ENCODE data around the gene AHRR. TPM values are rescaled to one million over a fixed set of nuclear protein-coding genes. Genes with fewer than 3 reads are reported as not detected.

Gene AHRR
- total and polyA plus RNA-seq, 12 donors: 0.07 to 1.2 (median 0.33) TPM; not detected in 2

DNA sequence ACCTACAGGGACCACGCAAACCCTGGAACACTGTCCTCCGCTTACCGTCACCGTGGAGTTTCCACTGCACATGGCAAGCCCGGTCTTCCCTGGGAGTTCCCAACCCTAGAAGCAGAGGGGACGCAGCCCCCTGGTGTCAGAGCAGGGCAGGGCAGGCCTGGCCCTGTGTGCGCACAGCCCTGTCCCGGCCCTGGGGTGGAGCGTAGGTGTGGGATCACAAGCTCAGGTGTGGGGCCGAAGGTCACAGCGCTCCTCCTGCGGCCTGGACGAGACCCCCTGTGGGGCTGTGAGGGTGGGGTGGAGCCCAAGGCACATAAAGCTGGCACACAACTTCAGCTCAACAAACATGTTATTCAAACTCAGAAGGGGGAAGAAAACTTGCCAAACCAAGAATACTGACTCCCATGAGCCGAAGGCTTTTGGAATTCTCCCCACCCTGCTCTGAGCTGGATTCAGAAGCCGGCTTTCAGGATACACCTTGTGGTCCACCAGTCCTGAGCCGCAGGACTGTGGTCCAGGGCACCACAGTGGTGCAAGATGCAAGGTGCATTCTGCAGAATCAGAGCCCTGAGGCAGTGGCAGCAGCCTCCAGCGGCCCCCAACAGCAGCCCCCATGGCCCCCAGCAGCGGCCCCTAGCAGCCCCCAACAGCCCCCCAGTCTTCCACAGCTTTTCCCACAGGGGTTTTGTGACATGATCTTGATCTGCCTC, 109.6 kb downstream of the AHRR start:
- Histone ChIP-seq H3K27me3 (peaks cover 0 to 39% (median 0%) of the 10 kb centered on the region in 7 donors), H3K4me1 (no peaks in the 10 kb centered on the region), H3K27ac (no peak overlapping the region), H3K36me3 (no peaks in the 10 kb centered on the region), H3K9me3 (no peaks in the 10 kb centered on the region), H3K4me3 (no peak overlapping the region)
- 40 to 48% methylated on average over 18 of the region's 18 CpGs for WGBS, 2 donors
- TF ChIP-seq, protein P1, sequence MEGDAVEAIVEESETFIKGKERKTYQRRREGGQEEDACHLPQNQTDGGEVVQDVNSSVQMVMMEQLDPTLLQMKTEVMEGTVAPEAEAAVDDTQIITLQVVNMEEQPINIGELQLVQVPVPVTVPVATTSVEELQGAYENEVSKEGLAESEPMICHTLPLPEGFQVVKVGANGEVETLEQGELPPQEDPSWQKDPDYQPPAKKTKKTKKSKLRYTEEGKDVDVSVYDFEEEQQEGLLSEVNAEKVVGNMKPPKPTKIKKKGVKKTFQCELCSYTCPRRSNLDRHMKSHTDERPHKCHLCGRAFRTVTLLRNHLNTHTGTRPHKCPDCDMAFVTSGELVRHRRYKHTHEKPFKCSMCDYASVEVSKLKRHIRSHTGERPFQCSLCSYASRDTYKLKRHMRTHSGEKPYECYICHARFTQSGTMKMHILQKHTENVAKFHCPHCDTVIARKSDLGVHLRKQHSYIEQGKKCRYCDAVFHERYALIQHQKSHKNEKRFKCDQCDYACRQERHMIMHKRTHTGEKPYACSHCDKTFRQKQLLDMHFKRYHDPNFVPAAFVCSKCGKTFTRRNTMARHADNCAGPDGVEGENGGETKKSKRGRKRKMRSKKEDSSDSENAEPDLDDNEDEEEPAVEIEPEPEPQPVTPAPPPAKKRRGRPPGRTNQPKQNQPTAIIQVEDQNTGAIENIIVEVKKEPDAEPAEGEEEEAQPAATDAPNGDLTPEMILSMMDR (IDR thresholded peaks at IDR 0.05): peak; percentile 19 to 69 (median 59)
- intact Hi-C loops (cut with DNase I): loop anchor here in 2 of 10 donors (5.0 kb wide), 2 partner anchors 114 to 244 kb away; no protein-coding TSS in a partner anchor
- DNase-seq (peak in 1 of 2 donors; percentile 46), ATAC-seq (peak in 7 of 8 donors; percentile 67 to 82 (median 79))

DNA sequence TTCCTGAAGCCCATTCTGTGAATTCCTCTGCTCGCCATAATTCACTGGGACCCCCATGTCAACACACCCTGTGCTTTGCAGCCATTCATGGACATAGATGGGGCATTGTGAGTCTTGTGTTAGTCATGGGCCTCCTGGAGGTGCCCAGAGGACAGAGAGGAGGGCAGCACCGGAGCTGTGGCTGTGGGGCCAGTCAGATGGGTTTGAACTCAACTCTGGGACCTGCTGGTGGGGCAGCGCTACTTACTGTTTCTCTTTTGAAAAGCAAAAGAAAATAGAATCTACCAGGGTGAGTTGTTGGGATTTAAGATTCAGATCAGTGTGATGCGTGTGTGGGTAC, 110.2 kb downstream of the AHRR start:
- Histone ChIP-seq H3K9me3 (no peaks in the 10 kb centered on the region), H3K27me3 (peaks cover 0 to 39% (median 0%) of the 10 kb centered on the region in 7 donors), H3K27ac (no peak overlapping the region), H3K4me1 (no peaks in the 10 kb centered on the region), H3K4me3 (no peak overlapping the region), H3K36me3 (no peaks in the 10 kb centered on the region)
- no peak for DNase-seq
- no peak for ATAC-seq
- 96% methylated on average over 4 of the region's 4 CpGs for WGBS, 2 donors
- intact Hi-C loops (cut with DNase I): loop anchor here in 2 of 10 donors (5.0 kb wide), 2 partner anchors 114 to 244 kb away; no protein-coding TSS in a partner anchor
- TF ChIP-seq, protein P1 (IDR thresholded peaks at IDR 0.05): no peak

DNA sequence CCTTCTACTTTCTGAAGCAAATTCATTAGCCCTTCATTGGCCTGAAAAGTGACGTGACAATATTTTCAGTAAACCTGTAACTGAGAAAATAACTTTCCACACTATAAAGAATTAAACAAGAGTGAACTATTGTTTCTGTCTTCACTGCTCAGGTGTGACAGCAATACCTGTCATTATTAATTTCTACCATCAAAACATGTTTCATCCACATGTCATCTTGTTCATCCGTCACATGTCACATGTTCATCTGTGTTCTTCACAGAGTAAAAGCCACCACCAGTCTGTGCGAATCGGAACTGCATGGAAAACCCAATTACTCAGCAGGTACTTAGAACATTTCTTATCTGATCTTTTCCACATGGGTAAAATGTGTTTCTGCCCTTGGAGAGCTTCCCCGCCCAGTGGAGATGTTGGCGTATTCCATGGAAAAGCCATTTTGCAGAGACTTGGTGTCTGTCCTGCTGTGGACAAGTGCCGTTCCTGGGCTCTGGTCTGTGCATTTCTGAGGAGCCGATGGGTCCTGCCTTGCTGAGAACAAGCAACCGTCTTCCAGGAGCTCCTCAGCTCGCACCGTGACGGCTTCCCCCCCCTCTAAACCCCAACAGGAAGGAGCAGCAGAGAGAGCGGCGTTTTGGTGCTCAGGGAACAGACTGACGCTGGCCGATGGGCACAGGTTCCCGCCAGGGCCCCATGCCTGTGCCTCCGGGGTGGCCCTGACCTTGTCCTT, 110.8 kb downstream of the AHRR start:
- TF ChIP-seq, protein P1 (IDR thresholded peaks at IDR 0.05): no peak
- WGBS, 2 donors: 76 to 81% methylated on average over 18 of the region's 18 CpGs
- Histone ChIP-seq H3K36me3 (no peaks in the 10 kb centered on the region), H3K27ac (no peak overlapping the region), H3K27me3 (peaks cover 0 to 38% (median 0%) of the 10 kb centered on the region in 7 donors), H3K9me3 (no peaks in the 10 kb centered on the region), H3K4me3 (no peak overlapping the region), H3K4me1 (no peaks in the 10 kb centered on the region)
- ATAC-seq (no peak), DNase-seq (no peak)
- intact Hi-C loops (cut with DNase I): loop anchor here in 2 of 10 donors (5.0 kb wide), 2 partner anchors 115 to 245 kb away; no protein-coding TSS in a partner anchor

DNA sequence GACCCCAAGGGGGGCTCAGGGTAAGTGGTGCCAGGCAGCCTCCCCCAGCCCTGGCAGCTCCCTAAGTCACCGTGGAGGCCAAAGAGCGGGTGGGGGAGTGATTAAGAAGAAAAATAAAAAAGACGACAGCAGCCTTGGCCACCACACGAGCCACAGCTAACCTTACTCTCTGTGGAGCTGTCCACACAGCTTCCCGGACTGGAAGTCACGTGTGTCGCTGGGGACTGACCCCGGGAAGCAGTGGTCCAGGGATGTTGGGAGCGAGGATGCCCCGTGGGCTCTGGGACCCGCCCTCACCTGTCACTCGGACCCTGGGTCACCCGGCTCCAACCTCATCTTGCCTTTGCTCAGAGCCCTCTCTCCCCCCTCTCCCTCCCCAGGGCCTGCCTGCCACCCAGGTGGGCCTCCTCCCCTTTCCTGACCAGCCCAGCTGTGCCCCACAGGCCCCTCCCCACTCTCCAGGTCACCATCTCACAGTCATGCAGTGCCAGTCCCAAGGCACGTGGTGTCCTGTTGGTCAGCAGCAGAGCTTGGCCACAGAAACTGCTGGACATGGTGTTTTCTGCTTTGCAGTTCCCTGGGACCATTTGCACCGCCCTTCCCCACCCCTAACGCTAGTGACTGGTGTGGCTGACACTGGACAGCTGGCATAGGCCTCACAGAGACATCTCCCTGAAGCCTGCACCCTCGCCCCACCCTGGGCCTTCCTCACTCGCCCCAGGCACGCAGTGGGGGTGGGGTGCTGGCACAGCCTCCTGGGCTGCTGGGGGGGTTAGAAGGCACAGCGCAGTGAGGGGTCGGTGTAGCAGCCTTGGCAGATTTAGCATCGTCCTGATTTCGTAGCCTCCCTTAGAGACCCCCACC, 111.6 kb downstream of the AHRR start:
- H3K27me3 ChIP-seq: peaks cover 0 to 35% (median 0%) of the 10 kb centered on the region in 7 donors
- H3K36me3 ChIP-seq: no peaks in the 10 kb centered on the region
- intact Hi-C loops (cut with DNase I): loop anchor here in 2 of 10 donors (5.0 kb wide), 2 partner anchors 116 to 246 kb away; no protein-coding TSS in a partner anchor
- H3K4me1 ChIP-seq: no peaks in the 10 kb centered on the region
- TF ChIP-seq, protein P1 (IDR thresholded peaks at IDR 0.05): no peak
- no peak overlapping the region for H3K27ac ChIP-seq
- ATAC-seq (no peak), DNase-seq (no peak)
- no peaks in the 10 kb centered on the region for H3K9me3 ChIP-seq
- no peak overlapping the region for H3K4me3 ChIP-seq
- WGBS, 2 donors: 63 to 66% methylated on average over 23 of the region's 23 CpGs

All from heart right ventricle (tissue), 16 donors.